HFFc6 (cell line): ENCODE data around the gene ARHGAP1. TPM values are rescaled to one million over a fixed set of nuclear protein-coding genes. Genes with fewer than 3 reads are reported as not detected.

ENCODE experiments used
- DNase-seq: peaks from one replicate; pipeline ENCODE4 v3.0.0-alpha.2; 2018
- H3K27ac Mint-ChIP-seq: 2 replicates; pipeline ENCODE4 v1.8.0; 2020; ENCODE audit warnings: mild to moderate bottlenecking, mixed read lengths
- H3K27me3 Mint-ChIP-seq: 2 replicates; pipeline ENCODE4 v1.8.0; 2021; ENCODE audit warnings: mild to moderate bottlenecking, moderate library complexity, mixed read lengths; ENCODE audit not compliant: insufficient read depth
- H3K36me3 Mint-ChIP-seq: 2 replicates; pipeline ENCODE4 v1.8.0; 2021; ENCODE audit warnings: low read depth, mixed read lengths
- H3K4me1 Mint-ChIP-seq: 2 replicates; pipeline ENCODE4 v1.8.0; 2020; ENCODE audit warnings: low read depth, mixed read lengths
- H3K4me3 Mint-ChIP-seq: 2 replicates; pipeline ENCODE4 v1.8.0; 2020; ENCODE audit warnings: mild to moderate bottlenecking, moderate library complexity, mixed read lengths
- H3K9me3 Mint-ChIP-seq: 2 replicates; pipeline ENCODE4 v1.8.0; 2020; ENCODE audit warnings: mild to moderate bottlenecking, mixed read lengths
- CTCF ChIP-seq: fragments of 200-600 bp; sonication (generic); IDR thresholded peaks from 2 replicates; pipeline ENCODE4 v1.5.0; 2021; ENCODE audit warnings: antibody characterized with exemption, mild to moderate bottlenecking
- total RNA-seq, 6 experiments: library from RNA; stranded (reverse); fragmentation: NEBNext Ultra II Directional; extraction: Animal tissue kit (Norgen Biotek cat#: 25700); gene quantifications; 2 replicates in 1 of 6; 3 replicates in 5 of 6; pipeline ENCODE4 v1.2.3, GENCODE V29; 2021

Gene ARHGAP1
- total RNA-seq, 6 experiments from 2014 or later, result 107 to 134 (median 110) TPM

- Mint-ChIP-seq H3K36me3 (peaks cover 30% of the 10 kb centered on the region), H3K27me3 (peaks cover 1% of the 10 kb centered on the region), H3K4me3 (no peak overlapping the region), H3K9me3 (no peaks in the 10 kb centered on the region), H3K4me1 (no peaks in the 10 kb centered on the region), H3K27ac (no peak overlapping the region)
- no peak for DNase-seq
- TF ChIP-seq CTCF, result no peak
Measured at GRCh38 chr11:46640036-46640788, 60.2 kb downstream of the ARHGAP1 start.

- TF ChIP-seq CTCF, result no peak
- no peak for DNase-seq
- Mint-ChIP-seq H3K4me3 (no peak overlapping the region), H3K27ac (no peak overlapping the region), H3K4me1 (no peaks in the 10 kb centered on the region), H3K36me3 (peaks cover 30% of the 10 kb centered on the region), H3K9me3 (no peaks in the 10 kb centered on the region), H3K27me3 (peaks cover 1% of the 10 kb centered on the region)
Measured at GRCh38 chr11:46639197-46639839, 61.1 kb downstream of the ARHGAP1 start.

GRCh38 chr11:46637546-46637945 is 62.9 kb downstream of the ARHGAP1 start:
- H3K9me3 Mint-ChIP-seq, result no peaks in the 10 kb centered on the region
- no peak overlapping the region for H3K4me3 Mint-ChIP-seq

GRCh38 chr11:46635557-46636139 is 64.8 kb downstream of the ARHGAP1 start:
- TF ChIP-seq CTCF, result no peak
- Mint-ChIP-seq H3K9me3 (no peaks in the 10 kb centered on the region), H3K4me1 (no peaks in the 10 kb centered on the region), H3K27me3 (peaks cover 1% of the 10 kb centered on the region), H3K4me3 (no peak overlapping the region), H3K36me3 (peaks cover 11% of the 10 kb centered on the region), H3K27ac (no peak overlapping the region)
- no peak for DNase-seq

More at GRCh38 chr11:46637546-46637945, 62.9 kb downstream of the ARHGAP1 start:
- Mint-ChIP-seq H3K27ac (no peak overlapping the region), H3K4me1 (no peaks in the 10 kb centered on the region), H3K36me3 (peaks cover 19% of the 10 kb centered on the region), H3K27me3 (peaks cover 1% of the 10 kb centered on the region)
- DNase-seq, result no peak
- no peak for TF ChIP-seq CTCF

GRCh38 chr11:46633291-46634217 is 66.9 kb downstream of the ARHGAP1 start:
- Mint-ChIP-seq H3K4me3 (no peak overlapping the region), H3K27ac (no peak overlapping the region), H3K36me3 (peaks cover 4% of the 10 kb centered on the region)

More at GRCh38 chr11:46633291-46634217, 66.9 kb downstream of the ARHGAP1 start:
- peaks cover under 1% of the 10 kb centered on the region; the same call in 1 of the 2 replicates for H3K27me3 Mint-ChIP-seq
- no peak for TF ChIP-seq CTCF
- no peak for DNase-seq
- no peaks in the 10 kb centered on the region for H3K4me1 Mint-ChIP-seq
- no peaks in the 10 kb centered on the region for H3K9me3 Mint-ChIP-seq
